GM19099 (cell line): Measurements from ENCODE around the gene OR5A2.

Source experiments
- POLR2A ChIP-seq: IDR thresholded peaks from 3 replicates; pipeline ENCODE4 v1.6.1; 2011; ENCODE audit warnings: low read depth; ENCODE audit not compliant: insufficient read length; ENCODE audit errors: extremely low read depth

Gene OR5A2, protein sequence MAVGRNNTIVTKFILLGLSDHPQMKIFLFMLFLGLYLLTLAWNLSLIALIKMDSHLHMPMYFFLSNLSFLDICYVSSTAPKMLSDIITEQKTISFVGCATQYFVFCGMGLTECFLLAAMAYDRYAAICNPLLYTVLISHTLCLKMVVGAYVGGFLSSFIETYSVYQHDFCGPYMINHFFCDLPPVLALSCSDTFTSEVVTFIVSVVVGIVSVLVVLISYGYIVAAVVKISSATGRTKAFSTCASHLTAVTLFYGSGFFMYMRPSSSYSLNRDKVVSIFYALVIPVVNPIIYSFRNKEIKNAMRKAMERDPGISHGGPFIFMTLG

GRCh38 chr11:59426361-59427067 lies at the start of gene OR5A2:
Gene OR5A2, minus strand, starts transcription at chr11:59426413. Its CDS starts 3,460 bp downstream, at chr11:59422953.
- no peak for TF ChIP-seq POLR2A

DNA sequence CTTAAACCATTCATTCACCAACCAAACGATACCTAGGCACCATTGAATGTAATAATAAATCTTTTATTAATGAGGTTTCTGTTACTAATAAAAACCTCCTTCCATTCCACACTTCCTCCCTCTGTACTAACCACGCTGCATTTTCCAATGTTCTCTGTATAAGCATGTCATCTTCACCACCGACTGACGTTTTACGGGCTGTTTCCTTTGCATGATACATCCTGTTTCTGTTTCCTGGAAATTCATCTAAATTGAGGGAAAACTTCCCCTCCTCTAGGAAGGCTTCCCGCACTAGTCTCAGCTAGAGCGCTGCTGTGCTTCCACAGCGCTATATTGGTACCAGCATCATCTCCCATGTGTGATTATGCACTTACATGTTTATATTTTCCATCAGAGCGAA lies 49.0 kb upstream of the OR5A2 start:
- TF ChIP-seq POLR2A, result no peak

DNA sequence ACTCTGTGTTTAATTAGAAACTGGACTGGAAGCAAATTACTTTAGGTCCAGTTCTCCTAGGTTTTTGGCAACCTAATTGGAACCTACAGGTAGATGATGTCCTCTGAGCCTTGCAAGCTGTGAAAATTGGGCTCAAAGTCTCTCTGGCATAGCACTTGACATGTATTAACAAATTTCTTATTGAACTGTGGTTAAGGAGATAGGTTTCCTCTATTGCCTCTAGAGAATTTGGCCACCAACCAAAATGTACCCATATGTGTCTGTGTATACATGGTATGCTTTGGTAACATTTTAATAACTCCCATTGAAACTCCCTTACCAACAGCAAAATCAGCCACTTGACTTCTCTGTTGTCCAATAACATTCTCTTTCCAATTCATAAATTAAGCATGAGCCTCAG lies 46.8 kb upstream of the OR5A2 start, which contains the start of gene OR4D10:
OR4D10 (plus strand) TSS at position 301 of the 400 bp plus-strand sequence. CDS start 4,115 bp downstream, outside the sequence.
- no peak for TF ChIP-seq POLR2A

- no peak for TF ChIP-seq POLR2A
Measured at GRCh38 chr11:59463190-59463641, 37.0 kb upstream of the OR5A2 start.

DNA sequence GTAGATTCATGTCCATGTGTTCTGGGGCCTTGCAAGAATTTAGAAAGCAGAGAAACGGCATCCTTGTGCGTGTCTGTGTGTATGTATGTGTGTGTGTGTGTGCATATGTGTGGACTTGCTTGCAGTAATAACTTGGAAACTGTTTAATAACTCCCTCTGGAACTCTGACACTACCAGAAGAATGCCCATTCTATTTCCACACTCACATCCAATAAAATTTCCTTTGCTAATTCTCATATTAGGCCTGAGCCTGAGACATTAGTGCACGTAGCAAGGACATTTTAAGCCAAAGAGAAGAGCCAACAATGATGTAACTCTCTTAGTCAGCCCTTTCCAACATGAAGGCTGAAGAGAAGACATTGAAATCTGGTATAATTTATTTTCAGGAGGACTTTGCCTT lies 33.7 kb upstream of the OR5A2 start:
- TF ChIP-seq POLR2A, result no peak

- TF ChIP-seq POLR2A, result no peak
Measured at GRCh38 chr11:59456661-59457060, 30.4 kb upstream of the OR5A2 start, which contains the start of gene OR4D6. Gene OR4D6, plus strand, starts transcription at chr11:59456961. Its CDS starts 0 bp downstream, at chr11:59456961.

- TF ChIP-seq POLR2A, result no peak
Measured at GRCh38 chr11:59448484-59448883, 22.3 kb upstream of the OR5A2 start.

DNA sequence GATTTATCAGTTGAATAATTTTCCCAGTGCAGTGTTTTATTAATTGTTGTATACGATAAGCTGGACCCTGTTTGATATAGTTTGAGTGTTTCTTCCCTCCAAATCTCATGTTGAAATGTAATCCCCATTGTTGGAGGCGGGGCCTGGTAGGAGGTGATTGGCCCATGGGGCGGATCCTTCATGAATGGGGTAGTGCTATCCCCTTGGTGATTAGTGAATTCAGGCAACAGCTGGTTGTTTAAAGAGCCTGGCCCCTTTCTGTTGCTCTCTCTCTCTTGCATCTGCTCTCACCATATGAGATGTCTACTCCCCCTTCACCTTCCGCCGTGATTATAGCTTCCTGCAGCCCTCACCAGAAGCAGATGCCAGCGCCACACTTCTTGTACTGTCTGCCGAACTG lies 11.6 kb upstream of the OR5A2 start:
- TF ChIP-seq POLR2A, result no peak

GRCh38 chr11:59436169-59436568 lies 10.0 kb upstream of the OR5A2 start, which contains the start of gene OR5A1:
Gene OR5A1, plus strand, starts transcription at chr11:59436469. Its CDS starts 6,700 bp downstream, at chr11:59443169.
- TF ChIP-seq POLR2A, result no peak

- no peak for TF ChIP-seq POLR2A
Measured at GRCh38 chr11:59429924-59430516, 3.8 kb upstream of the OR5A2 start.

- no peak for TF ChIP-seq POLR2A
Measured at GRCh38 chr11:59427068-59427382, 812 bp upstream of the OR5A2 start.

DNA sequence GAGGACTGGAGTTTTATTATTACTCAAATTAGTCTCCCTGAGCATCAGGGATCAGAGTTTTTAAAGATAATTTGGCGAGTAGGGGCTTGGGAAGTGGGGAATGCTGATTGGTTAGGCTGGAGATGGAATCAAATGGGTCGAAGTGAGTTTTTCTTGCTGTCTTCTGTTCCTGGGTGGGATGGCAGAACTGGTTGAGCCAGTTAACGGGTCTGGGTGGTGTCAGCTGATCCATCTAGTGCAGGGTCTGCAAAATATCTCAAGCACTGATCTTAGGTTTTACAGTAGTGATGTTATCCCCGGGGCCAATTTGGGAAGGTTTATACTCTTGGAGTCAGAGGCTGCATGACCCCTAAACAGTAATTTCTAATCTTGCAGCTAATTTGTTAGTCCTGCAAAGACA lies 1.1 kb downstream of the OR5A2 start:
- TF ChIP-seq POLR2A, result no peak

DNA sequence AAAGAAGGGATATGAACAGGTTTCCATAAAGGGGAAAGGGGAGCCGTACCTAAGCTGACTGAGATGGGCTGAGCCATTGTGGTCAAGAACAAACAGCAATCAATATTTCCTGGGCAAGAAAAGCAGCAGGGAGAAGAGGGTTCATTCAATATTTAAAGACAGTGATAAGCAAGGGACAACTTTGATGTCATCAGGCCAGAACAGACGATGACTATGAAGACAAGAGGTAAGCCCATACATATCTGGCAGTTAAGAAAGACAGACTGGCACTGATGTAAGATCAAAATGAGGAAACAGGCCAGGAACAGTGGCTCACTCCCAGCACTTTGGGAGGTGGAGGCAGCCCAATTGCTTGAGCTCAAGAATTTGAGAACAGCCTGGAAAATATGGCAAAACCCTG lies 2.4 kb downstream of the OR5A2 start:
- no peak for TF ChIP-seq POLR2A

- no peak for TF ChIP-seq POLR2A
Measured at GRCh38 chr11:59418156-59418555, 8.1 kb downstream of the OR5A2 start.

GRCh38 chr11:59417023-59417422 lies 9.2 kb downstream of the OR5A2 start:
- no peak for TF ChIP-seq POLR2A

DNA sequence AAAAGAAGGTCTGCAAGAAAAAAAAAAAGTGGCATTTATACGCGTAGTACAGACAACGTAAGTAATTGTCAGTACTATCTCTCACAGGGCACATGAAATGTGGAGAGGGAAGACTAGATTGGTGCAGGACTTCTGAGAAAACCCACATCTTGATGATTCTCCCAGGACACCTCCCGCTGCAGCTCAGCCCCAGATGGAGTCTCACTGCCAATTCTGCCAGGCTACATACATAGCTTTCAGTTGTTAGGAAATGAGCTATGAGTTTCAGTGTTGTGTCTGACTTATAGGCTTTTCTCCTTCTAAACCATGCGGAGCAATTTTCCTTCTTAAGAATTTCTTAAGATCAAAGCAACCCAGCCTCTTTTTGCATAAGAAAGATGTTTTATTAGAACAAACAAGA lies 9.6 kb downstream of the OR5A2 start:
- no peak for TF ChIP-seq POLR2A
